H54 (cell line): ENCODE measurements around the gene CCDC85B.
A peak's percentile ranks its signal among the peaks of the same experiment; 100 is the strongest.
"Not testable (repeated sequence)": the region's sequence is repeated elsewhere in the genome, so short reads cannot be mapped to it uniquely, and the experiment has no call there.

Experiments
- DNase-seq: peaks from one replicate; pipeline ENCODE4 v3.0.0; 2011; ENCODE audit warnings: low spot score, mixed read lengths; ENCODE audit not compliant: insufficient read length
- FAIRE-seq: peaks from 3 replicates; lab custom pipeline; 2011; peaks lifted over from hg19 to GRCh38; lab: Jason Lieb, UNC
- POLR2A ChIP-seq: IDR thresholded peaks from 2 replicates; pipeline ENCODE4 v1.6.1; 2011; ENCODE audit warnings: low read depth, mild to moderate bottlenecking, low read length

The CCDC85B gene

GRCh38 chr11:65890324-65891218, at the start of gene CCDC85B:
CCDC85B (plus strand) TSS chr11:65890673; CDS start chr11:65890784, 111 bp downstream.
- TF ChIP-seq POLR2A, result peak; percentile 97
- FAIRE-seq (no peak), DNase-seq (peak; percentile 71)

- TF ChIP-seq POLR2A, result no peak
- FAIRE-seq (no peak), DNase-seq (no peak)
Observed at GRCh38 chr11:65842144-65842543, 48.3 kb upstream of the CCDC85B start.

GRCh38 chr11:65843811-65844210, 46.7 kb upstream of the CCDC85B start:
- no peak for TF ChIP-seq POLR2A
- FAIRE-seq (no peak), DNase-seq (no peak)

GRCh38 chr11:65844231-65844872, 46.1 kb upstream of the CCDC85B start:
- DNase-seq, result no peak
- no peak for FAIRE-seq
- TF ChIP-seq POLR2A, result no peak

GRCh38 chr11:65847746-65848145, 42.7 kb upstream of the CCDC85B start:
- FAIRE-seq (no peak), DNase-seq (no peak)
- no peak for TF ChIP-seq POLR2A

GRCh38 chr11:65848693-65849092, 41.8 kb upstream of the CCDC85B start:
- not testable (repeated sequence) for DNase-seq, FAIRE-seq

- DNase-seq (no peak), FAIRE-seq (no peak)
- TF ChIP-seq POLR2A, result no peak
Observed at GRCh38 chr11:65849366-65849765, 41.1 kb upstream of the CCDC85B start.

- no peak for FAIRE-seq
Observed at GRCh38 chr11:65849771-65850216, 40.7 kb upstream of the CCDC85B start.

GRCh38 chr11:65850217-65851082, 40.0 kb upstream of the CCDC85B start:
- FAIRE-seq (no peak), DNase-seq (no peak)
- no peak for TF ChIP-seq POLR2A

More at GRCh38 chr11:65849771-65850216, 40.7 kb upstream of the CCDC85B start:
- DNase-seq, result no peak
- TF ChIP-seq POLR2A, result no peak

- FAIRE-seq, result no peak
- no peak for TF ChIP-seq POLR2A
- DNase-seq, result no peak
Observed at GRCh38 chr11:65851083-65851579, 39.3 kb upstream of the CCDC85B start.

- TF ChIP-seq POLR2A, result no peak
- DNase-seq, result no peak
- FAIRE-seq, result no peak
Observed at GRCh38 chr11:65851811-65852507, 38.5 kb upstream of the CCDC85B start.

- no peak for TF ChIP-seq POLR2A
- DNase-seq, result no peak
- no peak for FAIRE-seq
Observed at GRCh38 chr11:65852508-65853245, 37.8 kb upstream of the CCDC85B start.
